GM10248 (cell line): Measurements from ENCODE around the gene ZNF236.

ENCODE experiments used
- CTCF ChIA-PET: fragments of 300-600 bp; sonication (Branson Sonifier 250); formaldehyde crosslinking; extraction: SDS; loops from one replicate; lab custom pipeline; 2021; ENCODE audit warnings: antibody characterized with exemption; lab: Yijun Ruan, JAX
- POLR2A ChIA-PET: fragments of 350-650 bp; sonication (Branson Sonifier 250); formaldehyde crosslinking; extraction: SDS; loops from one replicate; lab custom pipeline; 2020; ENCODE audit warnings: antibody characterized with exemption; lab: Yijun Ruan, JAX
- DNase-seq: peaks from one replicate; pipeline ENCODE4 v3.0.0; 2012; ENCODE audit errors: extremely low spot score
- CTCF ChIP-seq: IDR thresholded peaks from 2 replicates; pipeline ENCODE4 v1.5.1; 2012; ENCODE audit warnings: mild to moderate bottlenecking, low read depth; ENCODE audit errors: extremely low read depth, missing control alignments, control extremely low read depth

Gene ZNF236

GRCh38 chr18:76908277-76908676 is 85.9 kb downstream of the ZNF236 start:
- no peak for TF ChIP-seq CTCF
- no peak for DNase-seq
- POLR2A ChIA-PET, result no interaction called here
- CTCF ChIA-PET, result interaction anchor here (1.4 kb wide), 2 partner anchors 13 to 16 kb away, joined by 3 to 4 read pairs; no protein-coding TSS in a partner anchor

GRCh38 chr18:76909439-76909838 is 87.1 kb downstream of the ZNF236 start:
- POLR2A ChIA-PET, result no interaction called here
- DNase-seq, result no peak
- no peak for TF ChIP-seq CTCF
- CTCF ChIA-PET, result interaction anchor here (1.4 to 2.1 kb wide), 2 partner anchors 13 to 15 kb away, joined by 4 to 9 read pairs; no protein-coding TSS in a partner anchor

GRCh38 chr18:76911440-76911839 is 89.1 kb downstream of the ZNF236 start:
- no peak for TF ChIP-seq CTCF
- no peak for DNase-seq
- ChIA-PET POLR2A (no interaction called here), CTCF (interaction anchor here (0.9 to 2.3 kb wide), 5 partner anchors 11 to 108 kb away, joined by 3 to 17 read pairs (median 6); no protein-coding TSS in a partner anchor)

- POLR2A ChIA-PET, result no interaction called here
- CTCF ChIA-PET, result interaction anchor here (1.5 to 2.3 kb wide), 3 partner anchors 9 to 70 kb away, joined by 4 to 17 read pairs (median 5); no protein-coding TSS in a partner anchor
- no peak for TF ChIP-seq CTCF
- no peak for DNase-seq
Observed at GRCh38 chr18:76913583-76913982, 91.2 kb downstream of the ZNF236 start.

GRCh38 chr18:76914314-76914713 is 92.0 kb downstream of the ZNF236 start:
- CTCF ChIA-PET, result interaction anchor here (1.5 to 1.6 kb wide), 2 partner anchors 8 to 86 kb away, joined by 3 to 5 read pairs; no protein-coding TSS in a partner anchor
- POLR2A ChIA-PET, result no interaction called here

GRCh38 chr18:76914796-76915195 is 92.4 kb downstream of the ZNF236 start:
- ChIA-PET CTCF (interaction anchor here (1.5 kb wide), 1 partner anchor 86 kb away, joined by 3 read pairs; no protein-coding TSS in a partner anchor), POLR2A (no interaction called here)
- TF ChIP-seq CTCF, result no peak

More at GRCh38 chr18:76914314-76914713, 92.0 kb downstream of the ZNF236 start:
- no peak for TF ChIP-seq CTCF
- DNase-seq, result peak; percentile 32

More at GRCh38 chr18:76914796-76915195, 92.4 kb downstream of the ZNF236 start:
- no peak for DNase-seq
